ENCODE results near the gene CEP128. TPM values are rescaled to one million over a fixed set of nuclear protein-coding genes. Genes with fewer than 3 reads are reported as not detected.

The CEP128 gene
- total RNA-seq, 1 experiment from 2014 or later: 16.4 TPM

GRCh38 chr14:80751285-80751684, 190.3 kb downstream of the CEP128 start:
- H3K4me1 ChIP-seq (ENCODE audit: control insufficient read depth in 1 of 2, insufficient read depth in 2 of 2, low read length in 2 of 2): no peaks in the 10 kb centered on the region
- H3K4me3 ChIP-seq (replicated peaks in 1 of 2; ENCODE audit: low read depth in 1 of 2, low read length in 2 of 2): no peak overlapping the region
- no peak for ATAC-seq
- no peaks in the 10 kb centered on the region for H3K9me2 ChIP-seq (ENCODE audit: insufficient read depth)
- H3K79me2 ChIP-seq (ENCODE audit: insufficient read depth, low read length): no peaks in the 10 kb centered on the region
- H3K27me3 ChIP-seq (ENCODE audit: insufficient read depth, low read length): no peaks in the 10 kb centered on the region
- BruUV-seq (replicated peaks): no TSS peak
- H3K4me2 ChIP-seq (ENCODE audit: low read length): no peak overlapping the region
- RAD21 ChIA-PET (ENCODE audit: low non-redundant PET in 1 of 2, low total read pairs in 2 of 2, uncharacterized antibody in 2 of 2, unreplicated experiment in 2 of 2): no interaction called here
- POLR2A ChIA-PET: no interaction called here
- intact Hi-C loops (cut with micrococcal nuclease): no loop called here
- CTCF ChIA-PET: no interaction called here
- TF ChIP-seq YY1 (IDR thresholded peaks at IDR 0.05; ENCODE audit: extremely low read depth, insufficient replicate concordance, low read depth, low read length) (no peak), ZNF274 (IDR thresholded peaks at IDR 0.05; ENCODE audit: low read depth, low read length) (no peak), EZH2 (IDR thresholded peaks at IDR 0.05) (no peak), SIN3A (IDR thresholded peaks at IDR 0.05; ENCODE audit: low read depth) (no peak), EZH2phosphoT487 (IDR thresholded peaks at IDR 0.05; ENCODE audit: borderline replicate concordance) (no peak), RAD21 (IDR thresholded peaks at IDR 0.05; ENCODE audit: low read depth) (no peak), TCF7L2 (IDR thresholded peaks at IDR 0.05; ENCODE audit: borderline replicate concordance, extremely low read depth, insufficient read depth, insufficient read length) (no peak), JUND (IDR thresholded peaks at IDR 0.05) (no peak), ELF1 (IDR thresholded peaks at IDR 0.05; ENCODE audit: borderline replicate concordance, low read depth) (no peak), FOSL1 (IDR thresholded peaks at IDR 0.05; ENCODE audit: low read depth) (no peak), SRF (IDR thresholded peaks at IDR 0.05; ENCODE audit: low read depth) (no peak), POLR2A (IDR thresholded peaks at IDR 0.05; ENCODE audit: borderline replicate concordance, extremely low read depth, insufficient read depth, insufficient read length) (no peak), ZBTB33 (IDR thresholded peaks at IDR 0.05; ENCODE audit: extremely low read depth, insufficient replicate concordance, low read length) (no peak), ZFX (IDR thresholded peaks at IDR 0.05) (no peak), CTCF (IDR thresholded peaks at IDR 0.05 in 2 of 3, conservative IDR thresholded peaks at IDR 0.05 in 1 of 3; ENCODE audit: borderline replicate concordance in 1 of 3, insufficient read depth in 1 of 3, low read depth in 2 of 3, low read length in 2 of 3) (no peak), CEBPB (IDR thresholded peaks at IDR 0.05; ENCODE audit: low read depth) (no peak), CBX3 (IDR thresholded peaks at IDR 0.05; ENCODE audit: low read depth) (no peak), POLR2AphosphoS5 (IDR thresholded peaks at IDR 0.05; ENCODE audit: low read depth, low read length) (no peak), MAX (IDR thresholded peaks at IDR 0.05) (no peak)
- TF ChIP-seq, protein P1, sequence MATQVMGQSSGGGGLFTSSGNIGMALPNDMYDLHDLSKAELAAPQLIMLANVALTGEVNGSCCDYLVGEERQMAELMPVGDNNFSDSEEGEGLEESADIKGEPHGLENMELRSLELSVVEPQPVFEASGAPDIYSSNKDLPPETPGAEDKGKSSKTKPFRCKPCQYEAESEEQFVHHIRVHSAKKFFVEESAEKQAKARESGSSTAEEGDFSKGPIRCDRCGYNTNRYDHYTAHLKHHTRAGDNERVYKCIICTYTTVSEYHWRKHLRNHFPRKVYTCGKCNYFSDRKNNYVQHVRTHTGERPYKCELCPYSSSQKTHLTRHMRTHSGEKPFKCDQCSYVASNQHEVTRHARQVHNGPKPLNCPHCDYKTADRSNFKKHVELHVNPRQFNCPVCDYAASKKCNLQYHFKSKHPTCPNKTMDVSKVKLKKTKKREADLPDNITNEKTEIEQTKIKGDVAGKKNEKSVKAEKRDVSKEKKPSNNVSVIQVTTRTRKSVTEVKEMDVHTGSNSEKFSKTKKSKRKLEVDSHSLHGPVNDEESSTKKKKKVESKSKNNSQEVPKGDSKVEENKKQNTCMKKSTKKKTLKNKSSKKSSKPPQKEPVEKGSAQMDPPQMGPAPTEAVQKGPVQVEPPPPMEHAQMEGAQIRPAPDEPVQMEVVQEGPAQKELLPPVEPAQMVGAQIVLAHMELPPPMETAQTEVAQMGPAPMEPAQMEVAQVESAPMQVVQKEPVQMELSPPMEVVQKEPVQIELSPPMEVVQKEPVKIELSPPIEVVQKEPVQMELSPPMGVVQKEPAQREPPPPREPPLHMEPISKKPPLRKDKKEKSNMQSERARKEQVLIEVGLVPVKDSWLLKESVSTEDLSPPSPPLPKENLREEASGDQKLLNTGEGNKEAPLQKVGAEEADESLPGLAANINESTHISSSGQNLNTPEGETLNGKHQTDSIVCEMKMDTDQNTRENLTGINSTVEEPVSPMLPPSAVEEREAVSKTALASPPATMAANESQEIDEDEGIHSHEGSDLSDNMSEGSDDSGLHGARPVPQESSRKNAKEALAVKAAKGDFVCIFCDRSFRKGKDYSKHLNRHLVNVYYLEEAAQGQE (IDR thresholded peaks at IDR 0.05; ENCODE audit: low read depth): no peak
- no peak overlapping the region for H2AFZ ChIP-seq (ENCODE audit: low read depth, low read length, poor library complexity, severe bottlenecking)
- H3K36me3 ChIP-seq (ENCODE audit: control insufficient read depth in 1 of 2, insufficient read depth in 2 of 2, low read length in 2 of 2): no peaks in the 10 kb centered on the region
- no peak overlapping the region for H3K9ac ChIP-seq (ENCODE audit: low read length)
- no peaks in the 10 kb centered on the region for H3K9me3 ChIP-seq (ENCODE audit: control insufficient read depth in 1 of 2, insufficient read depth in 1 of 2, low read depth in 1 of 2, low read length in 2 of 2)
- no peaks in the 10 kb centered on the region for H4K20me1 ChIP-seq (ENCODE audit: insufficient read depth)
- no peak for DNase-seq (ENCODE audit: low read depth, low spot score)
- H3K27ac ChIP-seq (ENCODE audit: low read depth, low read length): no peak overlapping the region

Data from HCT116 (cell line).